K562 (cell line): ENCODE results near the gene CMIP. TPM values are rescaled to one million over a fixed set of nuclear protein-coding genes. Genes with fewer than 3 reads are reported as not detected.

Experiments
- E2F4 ChIP-seq: sonication (generic); formaldehyde crosslinking; IDR thresholded peaks from 2 replicates; pipeline ENCODE4 v1.8.0; 2022; ENCODE audit warnings: mild to moderate bottlenecking, low read depth, missing genetic modification reagents
- GTF2E2 ChIP-seq: fragments of 200-800 bp; sonication (Bioruptor generic); IDR thresholded peaks from 2 replicates; pipeline ENCODE4 v1.6.1; 2016; ENCODE audit warnings: missing genetic modification characterization, missing compliant biosample characterization
- HDAC2 ChIP-seq: fragments of 450-650 bp; IDR thresholded peaks from 2 replicates; pipeline ENCODE4 v1.6.1; 2016; ENCODE audit warnings: mild to moderate bottlenecking
- ILK ChIP-seq: fragments of 450-650 bp; IDR thresholded peaks from 2 replicates; pipeline ENCODE4 v1.6.1; 2016; ENCODE audit warnings: missing genetic modification characterization, low read depth, mild to moderate bottlenecking, missing compliant biosample characterization, moderate library complexity, borderline replicate concordance
- POLR2A ChIP-seq: fragments of 450-650 bp; conservative IDR thresholded peaks from 2 replicates; pipeline ENCODE4 v1.6.1; 2016
- XRCC4 ChIP-seq: IDR thresholded peaks from one replicate; pipeline ENCODE4 v1.6.1; 2011; ENCODE audit not compliant: insufficient read depth, insufficient read length; ENCODE audit errors: extremely low read depth
- ZNF311 ChIP-seq: fragments of 250-450 bp; sonication (Bioruptor Pico); IDR thresholded peaks from 2 replicates; pipeline ENCODE4 v1.4.0; 2020; ENCODE audit warnings: mild to moderate bottlenecking, moderate library complexity
- polyA plus RNA-seq, 8 experiments: library from polyadenylated mRNA; depleted of rRNA in 4 of 8; stranded (reverse) in 5 of 8; unstranded in 3 of 8; fragments of >200 nt; fragmentation: Nextera tagmentation in 2 of 8; fragmentation: Illumina TruSeq in 1 of 8; extraction: Ambion mirVana in 2 of 8; extraction: Trizol in 1 of 8; gene quantifications; 2 replicates each; pipeline versions ENCODE4 v1.2.1 to v1.2.3, GENCODE V29; 2011 to 2014; ENCODE audit warnings: inconsistent platforms in 1 of 8, missing spikeins in 1 of 8
- total RNA-seq, 7 experiments: library from RNA; depleted of rRNA in 6 of 7; stranded (reverse); fragments of >200 nt in 6 of 7; fragmentation: Illumina TruSeq in 2 of 7; extraction: Trizol in 2 of 7; gene quantifications; 2 replicates each; pipeline versions ENCODE4 v1.2.1 to v1.2.3, GENCODE V29; 2011 to 2021; ENCODE audit warnings: low replicate concordance in 1 of 7
- TF ChIP-seq, protein P1 (sequence below): fragments of 200-600 bp; sonication (generic); IDR thresholded peaks from one replicate; pipeline ENCODE4 v1.6.1; 2012; ENCODE audit warnings: mild to moderate bottlenecking, low read depth, low read length, inconsistent platforms
- TF ChIP-seq, protein P2 (sequence below): fragments of 250-450 bp; sonication (Bioruptor Pico); IDR thresholded peaks from 2 replicates; pipeline ENCODE4 v1.4.0; 2020; ENCODE audit warnings: mild to moderate bottlenecking
- TF ChIP-seq, protein P3 (sequence below): fragments of 450-650 bp; formaldehyde crosslinking; IDR thresholded peaks from 2 replicates; pipeline ENCODE4 v1.4.0; 2020; ENCODE audit warnings: mild to moderate bottlenecking, moderate library complexity
- TF ChIP-seq, protein P4 (sequence below): sonication (generic); formaldehyde crosslinking; IDR thresholded peaks from 2 replicates; pipeline ENCODE4 v1.8.1; 2023; ENCODE audit warnings: mild to moderate bottlenecking, missing genetic modification reagents

Gene CMIP
- total and polyA plus RNA-seq, 9 of the 15 experiments (the other 6 are each of a cell fraction or from before 2014, with no cell fraction given) = 0.94 to 82.5 (median 10.3) TPM

GRCh38 chr16:81752876-81753227 is 308.2 kb downstream of the CMIP start (continued):
- TF ChIP-seq, protein P1, sequence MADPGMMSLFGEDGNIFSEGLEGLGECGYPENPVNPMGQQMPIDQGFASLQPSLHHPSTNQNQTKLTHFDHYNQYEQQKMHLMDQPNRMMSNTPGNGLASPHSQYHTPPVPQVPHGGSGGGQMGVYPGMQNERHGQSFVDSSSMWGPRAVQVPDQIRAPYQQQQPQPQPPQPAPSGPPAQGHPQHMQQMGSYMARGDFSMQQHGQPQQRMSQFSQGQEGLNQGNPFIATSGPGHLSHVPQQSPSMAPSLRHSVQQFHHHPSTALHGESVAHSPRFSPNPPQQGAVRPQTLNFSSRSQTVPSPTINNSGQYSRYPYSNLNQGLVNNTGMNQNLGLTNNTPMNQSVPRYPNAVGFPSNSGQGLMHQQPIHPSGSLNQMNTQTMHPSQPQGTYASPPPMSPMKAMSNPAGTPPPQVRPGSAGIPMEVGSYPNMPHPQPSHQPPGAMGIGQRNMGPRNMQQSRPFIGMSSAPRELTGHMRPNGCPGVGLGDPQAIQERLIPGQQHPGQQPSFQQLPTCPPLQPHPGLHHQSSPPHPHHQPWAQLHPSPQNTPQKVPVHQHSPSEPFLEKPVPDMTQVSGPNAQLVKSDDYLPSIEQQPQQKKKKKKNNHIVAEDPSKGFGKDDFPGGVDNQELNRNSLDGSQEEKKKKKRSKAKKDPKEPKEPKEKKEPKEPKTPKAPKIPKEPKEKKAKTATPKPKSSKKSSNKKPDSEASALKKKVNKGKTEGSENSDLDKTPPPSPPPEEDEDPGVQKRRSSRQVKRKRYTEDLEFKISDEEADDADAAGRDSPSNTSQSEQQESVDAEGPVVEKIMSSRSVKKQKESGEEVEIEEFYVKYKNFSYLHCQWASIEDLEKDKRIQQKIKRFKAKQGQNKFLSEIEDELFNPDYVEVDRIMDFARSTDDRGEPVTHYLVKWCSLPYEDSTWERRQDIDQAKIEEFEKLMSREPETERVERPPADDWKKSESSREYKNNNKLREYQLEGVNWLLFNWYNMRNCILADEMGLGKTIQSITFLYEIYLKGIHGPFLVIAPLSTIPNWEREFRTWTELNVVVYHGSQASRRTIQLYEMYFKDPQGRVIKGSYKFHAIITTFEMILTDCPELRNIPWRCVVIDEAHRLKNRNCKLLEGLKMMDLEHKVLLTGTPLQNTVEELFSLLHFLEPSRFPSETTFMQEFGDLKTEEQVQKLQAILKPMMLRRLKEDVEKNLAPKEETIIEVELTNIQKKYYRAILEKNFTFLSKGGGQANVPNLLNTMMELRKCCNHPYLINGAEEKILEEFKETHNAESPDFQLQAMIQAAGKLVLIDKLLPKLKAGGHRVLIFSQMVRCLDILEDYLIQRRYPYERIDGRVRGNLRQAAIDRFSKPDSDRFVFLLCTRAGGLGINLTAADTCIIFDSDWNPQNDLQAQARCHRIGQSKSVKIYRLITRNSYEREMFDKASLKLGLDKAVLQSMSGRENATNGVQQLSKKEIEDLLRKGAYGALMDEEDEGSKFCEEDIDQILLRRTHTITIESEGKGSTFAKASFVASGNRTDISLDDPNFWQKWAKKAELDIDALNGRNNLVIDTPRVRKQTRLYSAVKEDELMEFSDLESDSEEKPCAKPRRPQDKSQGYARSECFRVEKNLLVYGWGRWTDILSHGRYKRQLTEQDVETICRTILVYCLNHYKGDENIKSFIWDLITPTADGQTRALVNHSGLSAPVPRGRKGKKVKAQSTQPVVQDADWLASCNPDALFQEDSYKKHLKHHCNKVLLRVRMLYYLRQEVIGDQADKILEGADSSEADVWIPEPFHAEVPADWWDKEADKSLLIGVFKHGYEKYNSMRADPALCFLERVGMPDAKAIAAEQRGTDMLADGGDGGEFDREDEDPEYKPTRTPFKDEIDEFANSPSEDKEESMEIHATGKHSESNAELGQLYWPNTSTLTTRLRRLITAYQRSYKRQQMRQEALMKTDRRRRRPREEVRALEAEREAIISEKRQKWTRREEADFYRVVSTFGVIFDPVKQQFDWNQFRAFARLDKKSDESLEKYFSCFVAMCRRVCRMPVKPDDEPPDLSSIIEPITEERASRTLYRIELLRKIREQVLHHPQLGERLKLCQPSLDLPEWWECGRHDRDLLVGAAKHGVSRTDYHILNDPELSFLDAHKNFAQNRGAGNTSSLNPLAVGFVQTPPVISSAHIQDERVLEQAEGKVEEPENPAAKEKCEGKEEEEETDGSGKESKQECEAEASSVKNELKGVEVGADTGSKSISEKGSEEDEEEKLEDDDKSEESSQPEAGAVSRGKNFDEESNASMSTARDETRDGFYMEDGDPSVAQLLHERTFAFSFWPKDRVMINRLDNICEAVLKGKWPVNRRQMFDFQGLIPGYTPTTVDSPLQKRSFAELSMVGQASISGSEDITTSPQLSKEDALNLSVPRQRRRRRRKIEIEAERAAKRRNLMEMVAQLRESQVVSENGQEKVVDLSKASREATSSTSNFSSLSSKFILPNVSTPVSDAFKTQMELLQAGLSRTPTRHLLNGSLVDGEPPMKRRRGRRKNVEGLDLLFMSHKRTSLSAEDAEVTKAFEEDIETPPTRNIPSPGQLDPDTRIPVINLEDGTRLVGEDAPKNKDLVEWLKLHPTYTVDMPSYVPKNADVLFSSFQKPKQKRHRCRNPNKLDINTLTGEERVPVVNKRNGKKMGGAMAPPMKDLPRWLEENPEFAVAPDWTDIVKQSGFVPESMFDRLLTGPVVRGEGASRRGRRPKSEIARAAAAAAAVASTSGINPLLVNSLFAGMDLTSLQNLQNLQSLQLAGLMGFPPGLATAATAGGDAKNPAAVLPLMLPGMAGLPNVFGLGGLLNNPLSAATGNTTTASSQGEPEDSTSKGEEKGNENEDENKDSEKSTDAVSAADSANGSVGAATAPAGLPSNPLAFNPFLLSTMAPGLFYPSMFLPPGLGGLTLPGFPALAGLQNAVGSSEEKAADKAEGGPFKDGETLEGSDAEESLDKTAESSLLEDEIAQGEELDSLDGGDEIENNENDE = no peak
- TF ChIP-seq, protein P2, sequence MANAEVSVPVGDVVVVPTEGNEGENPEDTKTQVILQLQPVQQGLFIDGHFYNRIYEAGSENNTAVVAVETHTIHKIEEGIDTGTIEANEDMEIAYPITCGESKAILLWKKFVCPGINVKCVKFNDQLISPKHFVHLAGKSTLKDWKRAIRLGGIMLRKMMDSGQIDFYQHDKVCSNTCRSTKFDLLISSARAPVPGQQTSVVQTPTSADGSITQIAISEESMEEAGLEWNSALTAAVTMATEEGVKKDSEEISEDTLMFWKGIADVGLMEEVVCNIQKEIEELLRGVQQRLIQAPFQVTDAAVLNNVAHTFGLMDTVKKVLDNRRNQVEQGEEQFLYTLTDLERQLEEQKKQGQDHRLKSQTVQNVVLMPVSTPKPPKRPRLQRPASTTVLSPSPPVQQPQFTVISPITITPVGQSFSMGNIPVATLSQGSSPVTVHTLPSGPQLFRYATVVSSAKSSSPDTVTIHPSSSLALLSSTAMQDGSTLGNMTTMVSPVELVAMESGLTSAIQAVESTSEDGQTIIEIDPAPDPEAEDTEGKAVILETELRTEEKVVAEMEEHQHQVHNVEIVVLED (CRISPR knock-in tag) = no peak
- TF ChIP-seq HDAC2 (0 out of 2 replicates have a peak, but pooled peaks have one; percentile 3), XRCC4 (no peak), E2F4 (CRISPR knock-in tag) (no peak), GTF2E2 (tag) (no peak), ILK (tag) (no peak), POLR2A (no peak), ZNF311 (0 out of 2 replicates have a peak, but pooled peaks have one; percentile 2)
- TF ChIP-seq, protein P3, sequence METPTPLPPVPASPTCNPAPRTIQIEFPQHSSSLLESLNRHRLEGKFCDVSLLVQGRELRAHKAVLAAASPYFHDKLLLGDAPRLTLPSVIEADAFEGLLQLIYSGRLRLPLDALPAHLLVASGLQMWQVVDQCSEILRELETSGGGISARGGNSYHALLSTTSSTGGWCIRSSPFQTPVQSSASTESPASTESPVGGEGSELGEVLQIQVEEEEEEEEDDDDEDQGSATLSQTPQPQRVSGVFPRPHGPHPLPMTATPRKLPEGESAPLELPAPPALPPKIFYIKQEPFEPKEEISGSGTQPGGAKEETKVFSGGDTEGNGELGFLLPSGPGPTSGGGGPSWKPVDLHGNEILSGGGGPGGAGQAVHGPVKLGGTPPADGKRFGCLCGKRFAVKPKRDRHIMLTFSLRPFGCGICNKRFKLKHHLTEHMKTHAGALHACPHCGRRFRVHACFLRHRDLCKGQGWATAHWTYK (CRISPR knock-in tag) = 0 out of 2 replicates have a peak, but pooled peaks have one; percentile 28
- TF ChIP-seq, protein P4, sequence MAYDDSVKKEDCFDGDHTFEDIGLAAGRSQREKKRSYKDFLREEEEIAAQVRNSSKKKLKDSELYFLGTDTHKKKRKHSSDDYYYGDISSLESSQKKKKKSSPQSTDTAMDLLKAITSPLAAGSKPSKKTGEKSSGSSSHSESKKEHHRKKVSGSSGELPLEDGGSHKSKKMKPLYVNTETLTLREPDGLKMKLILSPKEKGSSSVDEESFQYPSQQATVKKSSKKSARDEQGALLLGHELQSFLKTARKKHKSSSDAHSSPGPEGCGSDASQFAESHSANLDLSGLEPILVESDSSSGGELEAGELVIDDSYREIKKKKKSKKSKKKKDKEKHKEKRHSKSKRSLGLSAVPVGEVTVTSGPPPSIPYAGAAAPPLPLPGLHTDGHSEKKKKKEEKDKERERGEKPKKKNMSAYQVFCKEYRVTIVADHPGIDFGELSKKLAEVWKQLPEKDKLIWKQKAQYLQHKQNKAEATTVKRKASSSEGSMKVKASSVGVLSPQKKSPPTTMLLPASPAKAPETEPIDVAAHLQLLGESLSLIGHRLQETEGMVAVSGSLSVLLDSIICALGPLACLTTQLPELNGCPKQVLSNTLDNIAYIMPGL (CRISPR knock-in tag) = no peak
